Astrocyte (in vitro differentiated cells and primary cell): ENCODE results near the gene HSPA12B. TPM values are rescaled to one million over a fixed set of nuclear protein-coding genes. Genes with fewer than 3 reads are reported as not detected.
A peak's percentile ranks its signal among the peaks of the same experiment; 100 is the strongest.

Experiments used
- DNase-seq: peaks from one replicate; pipeline ENCODE4 v3.0.0-alpha.2; 2010; ENCODE audit warnings: low read depth
- FAIRE-seq: peaks from 2 replicates; lab custom pipeline; 2011; peaks lifted over from hg19 to GRCh38; lab: Jason Lieb, UNC
- H2AFZ ChIP-seq: 2 replicates; pipeline ENCODE4 v1.6.0; 2012; ENCODE audit warnings: low read depth, low read length, inconsistent platforms
- H3K27ac ChIP-seq: 2 replicates; pipeline ENCODE4 v1.5.1; 2011; ENCODE audit warnings: low read depth, low read length, inconsistent platforms
- H3K27me3 ChIP-seq: 2 replicates; pipeline ENCODE4 v1.6.0; 2011; ENCODE audit warnings: low read length, inconsistent platforms; ENCODE audit not compliant: insufficient read depth
- H3K36me3 ChIP-seq: 2 replicates; pipeline ENCODE4 v1.5.1; 2011; ENCODE audit warnings: low read length, inconsistent platforms; ENCODE audit not compliant: insufficient read depth
- H3K4me1 ChIP-seq: 2 replicates; pipeline ENCODE4 v1.5.1; 2011; ENCODE audit warnings: low read length, inconsistent platforms; ENCODE audit not compliant: insufficient read depth
- H3K4me2 ChIP-seq: 2 replicates; pipeline ENCODE4 v1.6.0; 2012; ENCODE audit warnings: low read length, inconsistent platforms
- H3K4me3 ChIP-seq: 2 replicates; pipeline ENCODE4 v1.5.1; 2011; ENCODE audit warnings: low read depth, mild to moderate bottlenecking, low read length, inconsistent platforms; ENCODE audit not compliant: insufficient read depth
- H3K79me2 ChIP-seq: 2 replicates; pipeline ENCODE4 v1.6.0; 2012; ENCODE audit warnings: mild to moderate bottlenecking, low read length, inconsistent platforms; ENCODE audit not compliant: insufficient read depth
- H3K9ac ChIP-seq: 2 replicates; pipeline ENCODE4 v1.6.0; 2012; ENCODE audit warnings: mild to moderate bottlenecking, low read length, inconsistent platforms
- H3K9me3 ChIP-seq: 2 replicates; pipeline ENCODE4 v1.5.1; 2012; ENCODE audit warnings: low read depth, mild to moderate bottlenecking, low read length, inconsistent platforms; ENCODE audit not compliant: insufficient read depth
- H4K20me1 ChIP-seq: 2 replicates; pipeline ENCODE4 v1.6.0; 2012; ENCODE audit warnings: low read length, inconsistent platforms; ENCODE audit not compliant: insufficient read depth
- H3K27ac Mint-ChIP-seq: one replicate; pipeline ENCODE4 v1.8.0; 2021; ENCODE audit warnings: mild to moderate bottlenecking, mixed read lengths; ENCODE audit not compliant: unreplicated experiment
- H3K27me3 Mint-ChIP-seq: one replicate; pipeline ENCODE4 v1.8.0; 2021; ENCODE audit warnings: low read depth, mixed read lengths; ENCODE audit not compliant: unreplicated experiment
- H3K36me3 Mint-ChIP-seq: one replicate; pipeline ENCODE4 v1.8.0; 2021; ENCODE audit warnings: low read depth, mixed read lengths; ENCODE audit not compliant: unreplicated experiment
- H3K4me1 Mint-ChIP-seq: one replicate; pipeline ENCODE4 v1.8.0; 2021; ENCODE audit warnings: low read depth, mixed read lengths; ENCODE audit not compliant: unreplicated experiment
- H3K4me3 Mint-ChIP-seq: one replicate; pipeline ENCODE4 v1.8.0; 2021; ENCODE audit warnings: mild to moderate bottlenecking, moderate library complexity, mixed read lengths; ENCODE audit not compliant: unreplicated experiment
- H3K9me3 Mint-ChIP-seq: one replicate; pipeline ENCODE4 v1.8.0; 2021; ENCODE audit warnings: mild to moderate bottlenecking, mixed read lengths; ENCODE audit not compliant: unreplicated experiment
- EZH2 ChIP-seq: IDR thresholded peaks from 2 replicates; pipeline ENCODE4 v1.6.1; 2012; ENCODE audit warnings: mild to moderate bottlenecking, low read length, inconsistent platforms; ENCODE audit not compliant: insufficient read depth
- total RNA-seq: library from RNA; stranded (reverse); gene quantifications from 2 replicates; pipeline ENCODE4 v1.2.1, GENCODE V29; 2021
- TF ChIP-seq, protein P1 (sequence below): IDR thresholded peaks from 2 replicates; pipeline ENCODE4 v1.5.1; 2011; ENCODE audit warnings: low read depth, mild to moderate bottlenecking, inconsistent platforms, low read length, moderate library complexity; ENCODE audit not compliant: insufficient read depth

Gene HSPA12B
- total RNA-seq, 1 donor from 2014 or later: not detected

DNA sequence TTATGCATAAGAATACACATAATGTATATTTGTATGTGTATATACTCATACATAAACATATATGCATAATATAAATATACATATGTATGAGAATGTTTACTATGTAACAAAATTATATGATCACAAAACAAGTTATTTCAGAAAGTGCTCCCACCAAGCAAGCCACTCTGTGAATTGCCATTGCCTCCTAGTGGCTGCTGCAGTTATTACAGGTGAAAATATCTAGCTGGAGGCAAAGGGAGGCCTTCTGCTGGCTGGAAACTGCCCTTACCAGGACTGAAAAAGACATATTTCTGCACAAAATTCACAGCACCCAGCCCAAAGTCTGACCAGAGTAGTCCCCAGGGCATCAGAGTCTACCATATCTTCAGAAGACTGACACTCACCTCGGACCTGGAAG lies 36.3 kb upstream of the HSPA12B start:
- no peaks in the 10 kb centered on the region for H3K4me1 Mint-ChIP-seq
- Histone ChIP-seq H3K9ac (no peak overlapping the region), H3K4me2 (no peak overlapping the region), H3K9me3 (no peaks in the 10 kb centered on the region), H3K27me3 (no peaks in the 10 kb centered on the region), H3K4me3 (no peak overlapping the region), H3K27ac (no peak overlapping the region), H3K36me3 (no peaks in the 10 kb centered on the region), H3K79me2 (no peaks in the 10 kb centered on the region), H3K4me1 (no peaks in the 10 kb centered on the region), H2AFZ (no peak overlapping the region), H4K20me1 (no peaks in the 10 kb centered on the region)
- no peak overlapping the region for H3K27ac Mint-ChIP-seq
- H3K4me3 Mint-ChIP-seq: no peak overlapping the region
- TF ChIP-seq, protein P1, sequence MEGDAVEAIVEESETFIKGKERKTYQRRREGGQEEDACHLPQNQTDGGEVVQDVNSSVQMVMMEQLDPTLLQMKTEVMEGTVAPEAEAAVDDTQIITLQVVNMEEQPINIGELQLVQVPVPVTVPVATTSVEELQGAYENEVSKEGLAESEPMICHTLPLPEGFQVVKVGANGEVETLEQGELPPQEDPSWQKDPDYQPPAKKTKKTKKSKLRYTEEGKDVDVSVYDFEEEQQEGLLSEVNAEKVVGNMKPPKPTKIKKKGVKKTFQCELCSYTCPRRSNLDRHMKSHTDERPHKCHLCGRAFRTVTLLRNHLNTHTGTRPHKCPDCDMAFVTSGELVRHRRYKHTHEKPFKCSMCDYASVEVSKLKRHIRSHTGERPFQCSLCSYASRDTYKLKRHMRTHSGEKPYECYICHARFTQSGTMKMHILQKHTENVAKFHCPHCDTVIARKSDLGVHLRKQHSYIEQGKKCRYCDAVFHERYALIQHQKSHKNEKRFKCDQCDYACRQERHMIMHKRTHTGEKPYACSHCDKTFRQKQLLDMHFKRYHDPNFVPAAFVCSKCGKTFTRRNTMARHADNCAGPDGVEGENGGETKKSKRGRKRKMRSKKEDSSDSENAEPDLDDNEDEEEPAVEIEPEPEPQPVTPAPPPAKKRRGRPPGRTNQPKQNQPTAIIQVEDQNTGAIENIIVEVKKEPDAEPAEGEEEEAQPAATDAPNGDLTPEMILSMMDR: peak; percentile 30
- TF ChIP-seq EZH2: no peak
- H3K9me3 Mint-ChIP-seq: peaks cover 2% of the 10 kb centered on the region
- FAIRE-seq: no peak
- H3K36me3 Mint-ChIP-seq: no peaks in the 10 kb centered on the region
- DNase-seq: no peak
- peaks cover 28% of the 10 kb centered on the region for H3K27me3 Mint-ChIP-seq

DNA sequence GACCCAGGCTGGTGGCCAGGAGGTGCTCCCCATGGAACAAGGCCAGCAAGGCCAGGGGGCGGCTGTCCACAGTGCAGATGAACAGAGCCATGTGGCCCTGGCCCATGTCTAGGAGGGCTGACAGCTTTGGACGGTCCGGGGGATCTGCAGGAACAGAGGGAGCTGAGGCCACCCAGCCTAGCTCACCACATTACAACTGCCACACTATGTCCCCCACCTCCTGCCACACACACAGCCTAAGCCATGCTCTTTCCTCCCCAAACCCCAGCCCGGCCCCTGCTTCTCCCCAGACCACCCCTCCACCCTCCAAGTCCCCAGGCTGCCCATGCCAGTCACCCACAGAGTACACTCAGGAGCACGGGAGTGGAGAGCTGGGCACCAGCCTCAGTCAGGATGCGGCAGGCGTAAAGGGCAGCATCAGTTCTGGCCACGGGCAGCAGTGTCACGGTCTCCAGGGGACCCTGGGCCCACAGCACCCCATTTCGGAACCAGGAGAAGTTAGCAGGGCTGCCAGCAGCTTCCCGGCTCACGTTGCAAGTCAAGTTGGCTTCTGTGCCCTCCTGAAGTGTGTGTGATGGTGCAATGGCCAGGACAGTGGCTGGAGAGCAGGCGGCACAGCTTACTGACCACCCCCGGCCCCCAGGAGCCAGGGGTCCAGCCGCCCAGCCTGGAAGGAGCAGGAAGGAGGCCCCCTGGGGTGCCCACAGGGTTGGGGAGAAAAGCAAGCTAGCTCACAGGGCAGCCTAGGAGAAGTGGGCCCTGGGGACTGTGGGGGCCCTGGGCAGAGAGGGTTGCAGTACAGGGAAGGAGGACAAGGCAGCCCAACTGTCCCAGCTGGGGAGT lies 35.5 kb upstream of the HSPA12B start:
- no peak overlapping the region for H2AFZ ChIP-seq
- Mint-ChIP-seq H3K27me3 (peaks cover 29% of the 10 kb centered on the region), H3K9me3 (peaks cover 2% of the 10 kb centered on the region), H3K27ac (no peak overlapping the region), H3K36me3 (no peaks in the 10 kb centered on the region), H3K4me3 (no peak overlapping the region), H3K4me1 (no peaks in the 10 kb centered on the region)
- TF ChIP-seq, protein P1: no peak
- TF ChIP-seq EZH2: no peak
- FAIRE-seq (no peak), DNase-seq (no peak)
- no peaks in the 10 kb centered on the region for H3K79me2 ChIP-seq
- H3K4me1 ChIP-seq: no peaks in the 10 kb centered on the region
- H3K9me3 ChIP-seq: no peaks in the 10 kb centered on the region
- H3K4me2 ChIP-seq: no peak overlapping the region
- no peak overlapping the region for H3K27ac ChIP-seq
- no peaks in the 10 kb centered on the region for H4K20me1 ChIP-seq
- no peak overlapping the region for H3K4me3 ChIP-seq
- no peak overlapping the region for H3K9ac ChIP-seq
- no peaks in the 10 kb centered on the region for H3K36me3 ChIP-seq
- H3K27me3 ChIP-seq: no peaks in the 10 kb centered on the region

DNA sequence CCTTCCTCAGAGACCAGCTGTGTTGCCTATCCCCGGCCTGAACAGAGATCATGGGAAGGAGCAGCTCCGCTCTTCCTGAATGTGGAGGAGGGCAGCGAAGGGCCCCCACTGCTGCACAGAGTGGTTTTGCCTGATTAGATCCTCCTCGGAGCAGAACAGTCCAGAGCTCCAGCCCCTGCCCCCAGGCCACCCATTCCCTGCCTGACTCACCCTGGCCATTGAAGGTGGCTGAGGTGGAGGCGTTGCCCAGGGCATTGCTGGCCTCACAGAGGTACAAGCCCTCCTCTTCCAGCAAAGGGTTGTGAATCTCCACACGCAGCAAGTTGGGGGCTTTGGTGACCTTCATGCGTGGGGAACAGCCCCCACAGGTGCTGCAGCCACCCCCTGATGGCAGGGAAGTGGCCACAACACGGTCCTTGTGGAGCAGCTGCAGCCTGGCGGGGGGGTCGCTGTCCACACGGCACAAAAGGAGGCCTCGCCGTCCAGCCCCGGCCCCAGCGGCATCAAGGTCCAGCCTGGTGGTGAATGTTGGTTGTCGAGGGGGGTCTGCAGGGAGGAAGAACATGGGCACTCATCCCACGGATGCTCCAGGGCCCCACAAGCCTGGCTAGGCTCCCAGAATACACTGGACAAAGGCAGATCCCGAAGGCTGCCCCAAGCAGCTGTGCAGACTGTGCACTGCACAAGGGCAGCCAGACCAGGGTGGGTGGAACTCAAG lies 34.7 kb upstream of the HSPA12B start:
- TF ChIP-seq, protein P1: no peak
- no peak for TF ChIP-seq EZH2
- Histone ChIP-seq H3K36me3 (no peaks in the 10 kb centered on the region), H3K4me2 (no peak overlapping the region), H3K9ac (no peak overlapping the region), H3K27me3 (no peaks in the 10 kb centered on the region), H2AFZ (no peak overlapping the region), H3K4me3 (no peak overlapping the region), H3K4me1 (no peaks in the 10 kb centered on the region), H3K79me2 (no peaks in the 10 kb centered on the region), H3K9me3 (no peaks in the 10 kb centered on the region), H3K27ac (no peak overlapping the region), H4K20me1 (no peaks in the 10 kb centered on the region)
- H3K4me3 Mint-ChIP-seq: no peak overlapping the region
- peaks cover 2% of the 10 kb centered on the region for H3K9me3 Mint-ChIP-seq
- H3K27ac Mint-ChIP-seq: no peak overlapping the region
- no peaks in the 10 kb centered on the region for H3K36me3 Mint-ChIP-seq
- no peak for FAIRE-seq
- H3K27me3 Mint-ChIP-seq: peaks cover 33% of the 10 kb centered on the region
- no peaks in the 10 kb centered on the region for H3K4me1 Mint-ChIP-seq
- DNase-seq: no peak
